GM21381 (cell line): ENCODE measurements around the gene NIPA2.

Source experiments
- ATAC-seq: cut with Tn5 transposase; IDR thresholded peaks from one replicate; pipeline ENCODE4 v1.9.1; 2021; ENCODE audit warnings: mild to moderate bottlenecking, moderate library complexity; ENCODE audit not compliant: unreplicated experiment

NIPA2 gene

DNA sequence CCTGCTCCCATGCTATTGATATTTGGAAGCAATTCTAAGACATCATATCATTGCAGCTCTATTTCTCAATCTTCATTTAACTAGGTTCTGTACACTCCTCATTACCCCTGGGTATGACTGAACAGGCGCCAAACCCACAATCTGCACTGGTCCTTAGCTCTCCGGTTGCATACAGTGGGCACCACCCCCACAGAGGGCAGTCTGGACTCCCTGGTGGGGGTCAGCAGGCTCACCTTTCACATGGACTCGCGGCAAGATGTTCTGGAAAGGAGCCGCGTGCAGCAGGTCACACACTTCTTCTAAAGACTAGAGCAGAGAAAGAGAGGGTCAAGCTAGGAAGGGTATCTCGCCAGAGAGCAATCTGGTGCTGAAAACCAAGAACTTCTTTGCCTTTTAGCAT, 36.5 kb downstream of the NIPA2 start:
- ATAC-seq: no peak

- ATAC-seq: no peak
Observed at GRCh38 chr15:22877117-22877516, 38.7 kb downstream of the NIPA2 start.

DNA sequence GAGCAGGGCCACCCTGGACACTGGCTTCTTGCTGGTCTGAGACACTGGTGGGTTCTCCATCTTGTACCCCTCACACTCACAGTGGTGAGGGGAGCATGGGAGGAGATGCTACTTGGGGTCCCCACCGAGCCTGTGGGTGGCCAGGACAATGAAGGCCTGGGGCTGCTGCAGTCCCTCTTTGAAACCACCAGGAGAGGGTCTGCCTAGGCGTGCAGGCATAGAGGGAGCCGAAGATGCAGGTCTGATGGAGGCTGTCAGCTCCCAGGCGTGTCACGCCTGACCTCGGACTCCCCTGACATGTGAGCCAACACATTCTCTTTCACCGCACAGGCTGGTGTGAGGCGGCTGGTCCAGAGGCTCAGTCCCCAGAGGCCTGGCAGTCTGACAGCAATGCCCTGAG, 39.1 kb downstream of the NIPA2 start:
- no peak for ATAC-seq

GRCh38 chr15:22878103-22878502, 39.6 kb downstream of the NIPA2 start:
- no peak for ATAC-seq

- no peak for ATAC-seq
Observed at GRCh38 chr15:22880068-22880980, 41.9 kb downstream of the NIPA2 start.

DNA sequence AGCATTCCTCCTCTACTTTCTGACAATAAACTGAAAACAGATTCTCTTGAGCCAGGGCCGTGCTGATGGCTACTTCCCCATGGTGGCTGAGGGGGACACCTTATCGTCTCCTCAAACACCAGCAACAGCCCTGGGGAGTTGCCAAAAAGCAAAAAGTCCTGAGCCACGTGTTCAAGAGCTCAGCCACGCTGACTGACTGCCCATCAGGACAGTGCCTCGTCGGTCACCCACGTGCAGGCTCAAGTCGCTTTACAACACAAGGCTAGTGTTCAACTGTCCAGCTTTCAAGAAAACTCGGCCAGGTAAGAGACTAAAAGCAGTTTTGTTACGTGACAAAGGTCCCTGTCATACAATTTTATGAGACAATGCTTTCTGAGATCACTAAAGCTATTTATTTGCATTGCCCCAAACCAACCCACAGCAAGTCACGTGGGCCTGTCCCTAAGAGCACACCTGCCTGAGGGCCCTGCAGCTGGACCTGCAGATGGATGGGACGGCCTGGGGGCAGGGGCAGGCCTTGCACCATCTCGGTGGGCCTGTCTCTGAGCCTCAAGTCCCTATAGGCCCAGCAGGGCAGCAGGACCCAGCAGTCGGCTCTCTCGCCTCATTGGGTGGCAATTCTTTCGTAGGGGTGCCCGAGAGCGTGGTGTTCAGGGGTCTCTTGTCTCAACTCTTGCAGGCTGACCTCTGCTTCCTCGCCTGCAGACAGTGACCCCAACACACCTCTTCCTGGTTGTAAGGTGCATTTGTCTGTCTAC, 42.7 kb downstream of the NIPA2 start:
- no peak for ATAC-seq

- ATAC-seq: no peak
Observed at GRCh38 chr15:22881739-22882440, 43.4 kb downstream of the NIPA2 start.

DNA sequence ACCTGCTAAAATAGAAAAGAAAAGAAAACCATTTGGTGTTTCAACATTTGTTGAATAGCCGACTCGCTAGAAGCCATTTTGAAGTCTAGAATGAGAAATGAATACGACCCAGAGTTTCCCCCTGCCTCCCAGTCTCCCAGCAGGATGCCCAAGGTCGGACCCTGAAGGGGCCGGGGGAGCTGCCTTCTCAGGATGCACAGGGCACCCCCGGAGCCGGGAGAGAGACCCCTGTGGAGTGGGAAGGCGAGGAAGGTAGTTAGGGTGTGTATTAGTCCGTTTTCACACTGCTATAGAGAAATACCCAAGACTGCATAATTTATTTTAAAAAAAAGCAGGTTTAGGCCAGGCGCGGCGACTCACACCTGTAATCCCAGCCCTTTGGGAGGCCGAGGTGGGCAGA, 44.7 kb downstream of the NIPA2 start:
- no peak for ATAC-seq

DNA sequence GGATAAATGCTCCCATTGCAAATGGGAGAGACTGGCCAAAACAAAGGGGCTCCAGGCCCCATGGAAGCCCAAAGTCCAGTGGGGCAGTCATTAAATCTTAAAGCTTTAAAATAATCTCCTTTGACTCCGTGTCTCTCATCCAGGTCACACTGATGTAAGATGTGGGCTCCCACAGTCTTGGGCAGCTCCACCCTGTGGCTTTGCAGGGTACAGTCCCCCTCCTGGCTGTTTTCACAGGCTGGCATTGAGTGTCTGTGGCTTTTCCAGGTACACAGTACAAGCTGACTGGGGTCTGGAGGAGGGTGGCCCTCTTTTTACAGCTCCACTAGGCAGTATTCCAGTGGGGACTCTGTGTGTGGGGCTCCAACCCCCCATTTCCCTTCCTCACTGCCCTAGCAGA, 45.9 kb downstream of the NIPA2 start:
- ATAC-seq: no peak

GRCh38 chr15:22885120-22885519, 46.7 kb downstream of the NIPA2 start:
- ATAC-seq: no peak

GRCh38 chr15:22887157-22887951, 48.9 kb downstream of the NIPA2 start:
- no peak for ATAC-seq

DNA sequence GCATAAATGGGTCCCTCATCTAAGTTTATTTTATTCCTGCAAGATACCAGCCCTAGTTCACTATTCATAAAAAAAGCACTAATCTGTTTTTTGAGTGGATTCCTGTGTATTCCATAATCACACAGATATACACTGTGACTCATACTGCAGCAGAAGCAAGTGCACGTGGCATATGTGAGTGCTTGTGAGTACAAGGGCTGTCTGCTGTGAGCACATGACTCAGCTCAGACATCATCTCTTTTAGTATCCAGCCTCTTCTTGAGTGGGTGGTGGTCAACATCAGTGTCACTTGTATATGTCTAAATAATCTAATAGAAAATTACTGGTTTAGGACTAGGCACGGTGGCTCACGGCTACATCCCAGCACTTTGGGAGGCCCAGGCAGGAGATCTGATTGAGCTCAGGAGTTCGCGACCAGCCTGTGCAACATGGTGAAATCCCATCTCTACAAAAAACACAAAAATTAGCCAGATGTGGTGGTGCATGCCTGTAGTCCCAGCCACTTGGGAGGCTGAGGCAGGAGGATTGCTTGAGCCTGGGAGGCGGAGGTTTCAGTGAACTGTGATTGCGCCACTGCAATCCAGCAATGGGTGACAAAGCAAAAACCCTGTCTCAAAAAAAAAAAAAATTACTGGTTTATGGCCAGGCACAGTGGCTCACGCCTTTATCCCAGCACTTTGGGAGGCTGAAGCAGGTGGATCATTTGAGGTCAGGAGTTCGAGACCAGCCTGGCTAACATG, 49.8 kb downstream of the NIPA2 start:
- ATAC-seq: no peak

GRCh38 chr15:22889146-22889818, 50.8 kb downstream of the NIPA2 start:
- ATAC-seq: no peak

DNA sequence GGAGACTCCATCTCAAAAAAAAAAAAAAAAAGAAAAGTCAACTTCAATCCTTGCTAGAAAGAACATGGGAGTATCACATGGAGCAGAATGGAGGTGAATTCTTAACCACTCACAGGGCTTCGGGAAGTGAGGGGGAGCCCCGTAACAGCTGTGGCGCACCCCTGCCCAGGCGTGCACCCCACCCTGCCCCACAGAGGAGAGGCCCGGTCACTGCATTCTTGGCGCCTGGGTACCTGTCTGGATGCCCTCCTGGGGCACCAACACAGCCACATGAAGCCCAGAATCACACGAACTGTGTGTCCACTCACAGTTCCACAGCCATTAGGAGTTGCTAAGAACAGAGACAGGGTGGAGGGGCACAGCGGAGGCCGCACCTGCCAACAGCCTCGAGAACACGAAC, 51.8 kb downstream of the NIPA2 start:
- no peak for ATAC-seq

DNA sequence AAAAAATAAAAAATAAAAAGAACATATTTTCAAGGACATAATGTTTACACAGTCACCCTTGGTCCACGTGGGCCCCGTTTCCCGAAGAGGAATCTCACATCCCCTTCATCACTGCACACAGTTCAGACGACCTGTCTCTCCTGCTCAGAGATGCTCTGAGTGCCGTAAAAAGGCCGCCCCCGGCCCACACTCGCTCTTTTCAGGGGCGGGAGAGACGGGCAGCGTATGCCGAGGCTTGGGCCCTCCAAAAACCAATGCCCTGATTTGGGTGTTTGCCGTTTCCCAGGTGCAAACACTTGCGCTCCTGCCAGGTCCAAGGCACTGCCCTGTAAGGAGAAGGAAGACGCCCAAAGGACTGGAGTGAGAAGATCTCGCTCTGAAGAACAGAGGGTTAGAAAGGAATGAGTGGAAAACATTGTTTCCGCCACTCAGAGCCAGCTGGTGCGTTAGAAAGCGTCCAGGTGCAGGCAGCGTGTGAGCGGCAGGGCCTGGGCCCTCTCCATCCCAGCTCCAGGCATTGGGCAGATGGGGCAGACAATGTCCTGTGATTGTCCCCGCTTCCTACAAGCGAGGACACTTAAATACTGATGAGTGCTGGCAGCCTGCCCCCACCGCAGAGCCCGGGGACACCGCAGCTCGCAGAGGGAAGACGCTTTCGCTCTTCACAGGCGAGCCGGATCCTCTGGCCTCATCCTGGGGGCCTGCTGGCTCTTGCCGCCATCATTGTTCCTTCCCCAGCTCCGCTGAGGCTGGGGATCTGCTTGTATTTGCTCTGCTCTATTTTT, 53.2 kb downstream of the NIPA2 start:
- no peak for ATAC-seq

- ATAC-seq: no peak
Observed at GRCh38 chr15:22892333-22892732, 53.9 kb downstream of the NIPA2 start.

- no peak for ATAC-seq
Observed at GRCh38 chr15:22893081-22893480, 54.6 kb downstream of the NIPA2 start.

GRCh38 chr15:22893881-22894280, 55.4 kb downstream of the NIPA2 start:
- ATAC-seq: no peak
